Prostate gland (tissue), 2 donors: ENCODE data around the gene SLIT3.

Source experiments
- POLR2A ChIP-seq: fragments of 450-650 bp; IDR thresholded peaks from one replicate; pipeline ENCODE4 v1.6.1; 2016; ENCODE audit warnings: antibody characterized with exemption, mild to moderate bottlenecking
- POLR2AphosphoS5 ChIP-seq: sonication (generic); formaldehyde crosslinking; IDR thresholded peaks from one replicate; pipeline ENCODE4 v1.6.1; 2017; ENCODE audit warnings: antibody characterized with exemption
- TF ChIP-seq, protein P1 (sequence below), 4 experiments: fragments of 200-600 bp in 2 of 4; fragments of 450-650 bp in 2 of 4; sonication (generic) in 2 of 4; IDR thresholded peaks; 1 replicate in 3 of 4; 2 replicates in 1 of 4; pipeline ENCODE4 v1.5.1; 2016 to 2019; ENCODE audit warnings: antibody characterized with exemption in 4 of 4, mild to moderate bottlenecking in 2 of 4, moderate library complexity in 2 of 4

DNA sequence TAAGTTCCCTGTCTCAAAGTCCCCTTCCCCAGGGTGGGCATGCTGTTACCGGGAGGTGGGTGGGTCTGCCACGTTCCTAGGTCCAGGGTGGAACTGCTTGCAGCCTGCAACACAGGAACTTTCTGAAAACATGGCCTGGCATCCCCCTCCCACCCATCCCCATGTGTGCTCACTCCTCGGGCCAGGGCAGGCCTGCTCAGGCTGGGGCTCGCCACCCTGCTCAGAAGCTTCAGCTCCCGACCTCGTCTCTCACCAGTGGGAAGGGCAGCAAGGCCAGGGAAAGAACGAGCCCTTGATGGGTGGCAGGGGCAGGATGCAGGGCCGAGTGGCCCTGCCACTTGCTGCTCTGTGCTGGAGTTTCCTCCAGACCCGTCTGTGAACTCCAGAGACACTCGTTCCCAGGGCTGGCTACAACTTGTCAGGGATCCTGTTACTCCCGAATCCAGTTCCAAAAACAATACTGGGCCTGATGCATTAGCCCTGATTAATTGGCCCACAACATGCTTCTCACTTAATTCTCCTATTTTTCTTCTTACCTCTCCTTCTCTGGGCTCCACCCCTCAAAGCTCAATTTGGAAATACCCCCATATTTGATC is 197.3 kb downstream of the SLIT3 start:
- TF ChIP-seq POLR2A, result no peak
- TF ChIP-seq, protein P1, sequence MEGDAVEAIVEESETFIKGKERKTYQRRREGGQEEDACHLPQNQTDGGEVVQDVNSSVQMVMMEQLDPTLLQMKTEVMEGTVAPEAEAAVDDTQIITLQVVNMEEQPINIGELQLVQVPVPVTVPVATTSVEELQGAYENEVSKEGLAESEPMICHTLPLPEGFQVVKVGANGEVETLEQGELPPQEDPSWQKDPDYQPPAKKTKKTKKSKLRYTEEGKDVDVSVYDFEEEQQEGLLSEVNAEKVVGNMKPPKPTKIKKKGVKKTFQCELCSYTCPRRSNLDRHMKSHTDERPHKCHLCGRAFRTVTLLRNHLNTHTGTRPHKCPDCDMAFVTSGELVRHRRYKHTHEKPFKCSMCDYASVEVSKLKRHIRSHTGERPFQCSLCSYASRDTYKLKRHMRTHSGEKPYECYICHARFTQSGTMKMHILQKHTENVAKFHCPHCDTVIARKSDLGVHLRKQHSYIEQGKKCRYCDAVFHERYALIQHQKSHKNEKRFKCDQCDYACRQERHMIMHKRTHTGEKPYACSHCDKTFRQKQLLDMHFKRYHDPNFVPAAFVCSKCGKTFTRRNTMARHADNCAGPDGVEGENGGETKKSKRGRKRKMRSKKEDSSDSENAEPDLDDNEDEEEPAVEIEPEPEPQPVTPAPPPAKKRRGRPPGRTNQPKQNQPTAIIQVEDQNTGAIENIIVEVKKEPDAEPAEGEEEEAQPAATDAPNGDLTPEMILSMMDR (IDR thresholded peaks at IDR 0.05), result no peak
- TF ChIP-seq POLR2AphosphoS5, result no peak
